ENCODE results near the gene EID3.
"Not testable (repeated sequence)": the region's sequence is repeated elsewhere in the genome, so short reads cannot be mapped to it uniquely, and the experiment has no call there.

The EID3 gene
- total RNA-seq, result 1.7 to 8.7 (median 3.8) reads per million in 18 experiments

DNA sequence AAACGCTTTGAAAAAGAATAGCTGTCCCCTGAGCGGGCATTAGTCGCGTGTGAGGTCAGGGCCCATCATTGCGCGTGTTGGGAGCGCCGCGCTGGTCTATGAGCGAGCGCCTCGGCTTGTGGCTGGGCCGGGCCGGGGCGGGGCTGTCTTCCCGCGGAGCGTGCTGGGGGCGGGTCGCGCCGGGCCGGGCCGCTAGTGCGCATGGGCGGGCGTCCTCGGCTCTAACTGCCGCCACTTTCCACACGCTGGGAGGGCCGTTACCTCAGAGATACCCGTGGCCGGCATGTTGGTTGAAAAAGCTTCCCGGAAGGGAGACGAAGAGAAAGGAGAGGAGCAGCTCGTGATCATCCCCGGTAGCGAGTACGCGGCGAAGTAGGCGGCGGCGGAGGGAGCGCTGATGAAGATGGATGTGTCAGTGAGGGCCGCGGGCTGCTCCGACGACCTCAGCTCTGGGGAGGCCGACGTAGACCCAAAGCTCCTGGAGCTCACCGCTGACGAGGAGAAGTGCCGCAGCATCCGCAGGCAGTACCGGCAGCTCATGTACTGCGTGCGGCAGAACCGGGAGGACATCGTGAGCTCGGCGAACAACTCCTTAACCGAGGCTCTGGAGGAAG is at the start of gene EID3:
TSS of gene EID3 (plus strand) at position 202 of the 614 bp plus-strand sequence. CDS start at position 398, 196 bp downstream.
- DNase-seq, result peak; percentile 73 to 74

- no peak for DNase-seq
Measured at GRCh38 chr12:104257913-104258472, 45.5 kb upstream of the EID3 start.

GRCh38 chr12:104258476-104259067 is 45.0 kb upstream of the EID3 start:
- DNase-seq, result no peak

GRCh38 chr12:104263026-104263425 is 40.5 kb upstream of the EID3 start:
- no peak for DNase-seq

DNA sequence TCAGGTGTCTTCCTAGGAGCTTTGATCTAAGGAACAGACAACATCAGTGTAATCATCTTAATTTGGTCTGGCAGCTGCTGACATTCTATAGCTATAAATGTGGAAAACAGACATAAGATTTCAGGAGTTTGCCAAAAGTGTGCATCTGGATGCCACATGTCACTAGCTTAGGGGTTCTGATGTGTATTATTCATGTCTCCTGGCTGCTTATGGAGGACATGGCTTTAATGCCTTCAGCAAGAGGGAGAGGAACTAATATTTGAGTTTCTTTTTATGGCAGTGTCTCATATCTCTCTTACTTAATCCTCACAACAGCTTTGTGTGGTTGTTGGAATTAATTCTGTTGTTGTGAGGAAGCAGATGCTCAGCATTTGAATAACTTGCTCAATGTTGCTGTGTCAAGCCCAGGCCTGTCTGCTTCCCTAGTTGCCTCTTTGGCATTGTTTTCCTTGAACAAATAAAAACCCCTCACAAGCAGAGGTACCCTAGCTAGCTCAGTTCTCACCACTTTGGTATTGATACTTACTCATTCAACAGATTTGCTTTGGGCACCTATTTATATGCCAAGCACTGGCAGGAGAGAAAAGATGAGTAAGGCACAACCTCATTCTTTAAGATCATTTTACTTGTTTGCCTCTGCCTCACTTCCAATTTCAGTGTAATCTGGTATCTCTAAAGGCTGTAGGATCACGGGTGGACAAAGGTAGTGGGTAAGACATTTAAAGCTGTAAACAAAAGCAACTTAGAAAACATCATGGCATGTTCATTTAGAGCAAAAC is 39.8 kb upstream of the EID3 start:
- peak; percentile 74 to 80 for DNase-seq

DNA sequence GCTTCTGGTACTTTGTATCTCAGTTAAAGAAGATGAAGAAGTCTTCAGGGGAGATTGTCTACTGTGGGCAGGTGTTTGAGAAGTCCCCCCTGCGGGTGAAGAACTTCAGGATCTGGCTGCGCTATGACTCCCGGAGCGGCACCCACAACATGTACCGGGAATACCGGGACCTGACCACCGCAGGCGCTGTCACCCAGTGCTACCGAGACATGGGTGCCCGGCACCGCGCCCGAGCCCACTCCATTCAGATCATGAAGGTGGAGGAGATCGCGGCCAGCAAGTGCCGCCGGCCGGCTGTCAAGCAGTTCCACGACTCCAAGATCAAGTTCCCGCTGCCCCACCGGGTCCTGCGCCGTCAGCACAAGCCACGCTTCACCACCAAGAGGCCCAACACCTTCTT is 38.1 kb upstream of the EID3 start:
- not testable (repeated sequence) for DNase-seq

GRCh38 chr12:104272938-104273337 is 30.6 kb upstream of the EID3 start:
- DNase-seq, result no peak

DNA sequence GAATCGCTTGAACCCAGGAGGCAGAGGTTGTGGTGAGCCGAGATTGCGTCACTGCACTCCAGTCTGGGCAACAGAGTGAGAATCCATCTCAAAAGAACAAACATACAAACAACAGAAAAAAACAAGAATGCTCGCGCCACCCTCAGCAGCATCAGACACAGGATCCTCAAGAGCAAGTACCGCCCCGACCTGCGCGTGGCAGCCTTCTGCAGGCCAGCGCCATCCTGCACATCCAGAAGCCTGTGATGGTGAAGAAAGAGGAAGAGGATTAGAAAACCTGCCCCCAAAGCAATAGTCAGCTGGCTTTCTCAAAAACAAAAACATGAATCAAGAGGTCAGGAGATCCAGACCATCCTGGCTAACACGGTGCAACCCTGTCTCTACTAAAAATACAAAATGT is 30.0 kb upstream of the EID3 start:
- no peak for DNase-seq

- no peak for DNase-seq
Measured at GRCh38 chr12:104274811-104275210, 28.7 kb upstream of the EID3 start.

GRCh38 chr12:104275689-104276088 is 27.9 kb upstream of the EID3 start:
- DNase-seq, result no peak

DNA sequence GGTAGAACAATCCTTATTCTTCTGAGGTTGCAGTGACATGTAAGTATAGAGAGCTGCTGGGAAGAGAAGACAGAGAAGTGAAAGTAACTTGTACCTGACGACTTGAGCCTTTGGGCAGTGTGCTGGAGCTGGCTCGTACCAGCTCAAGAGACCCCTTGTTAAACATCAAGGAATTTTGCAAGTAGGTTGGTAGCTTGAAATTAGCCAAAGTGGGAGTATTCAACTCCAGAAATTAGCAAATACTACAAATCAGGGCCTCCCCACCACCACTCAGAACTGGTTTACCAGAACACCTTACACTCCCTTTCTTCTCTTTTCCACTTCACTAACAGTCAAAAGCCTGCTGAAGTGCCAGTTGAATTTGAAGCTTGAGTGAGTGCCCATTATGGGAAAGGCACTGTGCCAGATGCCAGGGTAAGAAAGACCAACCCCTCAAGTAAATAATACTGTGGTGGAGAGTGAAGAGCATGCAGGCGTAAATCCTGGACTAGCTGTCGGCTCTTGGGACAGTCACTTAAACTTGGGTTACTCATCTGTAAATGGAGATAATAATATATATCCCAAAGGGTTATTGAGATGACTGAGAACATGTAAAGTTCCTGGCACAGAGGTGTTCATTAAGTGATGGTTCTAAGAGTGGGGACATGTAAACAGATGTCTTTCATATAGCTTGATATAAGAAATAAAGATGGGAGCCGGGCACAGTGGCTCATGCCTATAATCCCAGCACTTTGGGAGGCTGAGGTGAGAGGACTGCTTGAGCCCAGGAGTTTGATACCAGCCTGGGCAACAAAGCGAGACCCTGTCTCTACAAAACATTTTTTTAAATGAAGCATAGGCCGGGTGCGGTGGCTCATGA is 27.0 kb upstream of the EID3 start:
- no peak for DNase-seq

DNA sequence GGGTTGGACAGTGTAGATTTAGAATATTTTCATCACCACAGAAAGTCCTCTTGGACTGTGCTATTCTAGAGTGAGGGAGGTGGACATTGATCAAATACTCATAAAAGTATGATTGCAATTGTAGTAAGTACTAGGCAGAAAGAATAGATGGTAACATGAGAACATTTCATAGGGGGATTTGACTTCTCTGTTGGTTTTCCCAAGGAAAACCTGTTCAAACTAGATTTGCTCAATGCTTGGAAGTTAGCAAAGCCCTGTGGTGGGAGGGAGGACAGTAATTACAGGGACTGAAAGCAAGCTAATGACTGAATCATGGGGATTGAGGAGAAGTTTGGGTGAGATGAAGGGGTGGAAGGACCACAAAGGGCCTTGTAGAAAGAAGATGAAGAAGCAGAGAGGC is 24.4 kb upstream of the EID3 start:
- DNase-seq, result no peak

- DNase-seq, result peak in 1 of 2 donors; percentile 35
Measured at GRCh38 chr12:104280111-104280510, 23.4 kb upstream of the EID3 start.

- DNase-seq, result peak in 1 of 2 donors; percentile 14
Measured at GRCh38 chr12:104280717-104281458, 22.7 kb upstream of the EID3 start.

GRCh38 chr12:104281636-104282035 is 21.9 kb upstream of the EID3 start:
- no peak for DNase-seq

DNA sequence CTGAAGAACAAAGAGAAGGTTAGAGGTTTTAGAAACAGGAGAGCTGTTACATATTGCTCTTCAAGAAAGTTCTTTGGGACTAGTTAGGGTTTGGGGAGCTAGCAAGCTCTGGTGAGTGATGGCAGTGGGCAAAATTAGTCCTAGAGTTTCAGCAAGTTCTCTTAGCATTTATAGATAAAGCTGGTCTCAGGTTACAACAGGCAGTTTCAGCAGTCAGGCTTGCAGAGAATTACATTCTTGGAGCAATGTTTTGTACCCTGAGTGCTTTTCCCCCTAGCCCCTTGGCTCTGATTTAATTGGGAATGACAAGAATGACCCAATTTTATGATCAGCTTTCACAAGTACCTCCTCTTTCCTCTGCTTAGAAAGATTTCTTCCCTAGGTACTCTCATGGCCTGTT is 21.4 kb upstream of the EID3 start:
- DNase-seq, result no peak

GRCh38 chr12:104285740-104286515 is 17.6 kb upstream of the EID3 start:
- DNase-seq, result no peak

- peak; percentile 98 to 99 for DNase-seq
Measured at GRCh38 chr12:104286516-104287482, 16.7 kb upstream of the EID3 start.

DNA sequence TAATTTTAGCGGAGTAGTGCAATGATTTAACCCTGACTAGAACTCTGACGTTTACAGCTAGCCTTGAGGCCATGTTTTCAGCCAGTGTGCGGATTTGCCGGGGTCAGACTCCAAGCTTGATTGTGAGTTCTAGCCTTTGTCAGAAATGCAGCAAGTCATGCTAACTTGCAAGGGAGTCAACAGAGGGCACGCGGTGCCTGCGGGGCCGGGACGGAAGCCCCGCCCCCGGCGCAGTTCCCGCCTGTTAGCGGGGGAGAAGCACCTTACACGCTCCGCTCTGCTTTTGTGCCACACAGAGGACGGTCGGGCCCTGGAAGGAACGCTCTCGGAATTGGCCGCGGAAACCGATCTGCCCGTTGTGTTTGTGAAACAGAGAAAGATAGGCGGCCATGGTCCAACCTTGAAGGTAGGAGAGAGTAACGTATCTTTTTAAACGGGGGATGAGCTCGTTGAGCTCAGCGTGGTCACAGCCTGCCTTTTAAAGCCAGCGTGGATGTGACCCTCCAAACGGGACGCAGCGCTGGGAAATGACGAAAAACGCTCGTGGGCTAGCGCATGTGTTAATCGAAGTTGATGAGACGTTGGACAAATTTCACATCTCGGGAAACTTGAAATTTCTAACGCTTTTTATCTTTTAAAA is 14.8 kb upstream of the EID3 start:
- peak; percentile 91 to 96 for DNase-seq

All from inflammatory macrophage (primary cell).